ENCODE data around the gene FOXC2.
A peak's percentile ranks its signal among the peaks of the same experiment; 100 is the strongest.
"Not testable (repeated sequence)": the region's sequence is repeated elsewhere in the genome, so short reads cannot be mapped to it uniquely, and the experiment has no call there.

The FOXC2 gene

DNA sequence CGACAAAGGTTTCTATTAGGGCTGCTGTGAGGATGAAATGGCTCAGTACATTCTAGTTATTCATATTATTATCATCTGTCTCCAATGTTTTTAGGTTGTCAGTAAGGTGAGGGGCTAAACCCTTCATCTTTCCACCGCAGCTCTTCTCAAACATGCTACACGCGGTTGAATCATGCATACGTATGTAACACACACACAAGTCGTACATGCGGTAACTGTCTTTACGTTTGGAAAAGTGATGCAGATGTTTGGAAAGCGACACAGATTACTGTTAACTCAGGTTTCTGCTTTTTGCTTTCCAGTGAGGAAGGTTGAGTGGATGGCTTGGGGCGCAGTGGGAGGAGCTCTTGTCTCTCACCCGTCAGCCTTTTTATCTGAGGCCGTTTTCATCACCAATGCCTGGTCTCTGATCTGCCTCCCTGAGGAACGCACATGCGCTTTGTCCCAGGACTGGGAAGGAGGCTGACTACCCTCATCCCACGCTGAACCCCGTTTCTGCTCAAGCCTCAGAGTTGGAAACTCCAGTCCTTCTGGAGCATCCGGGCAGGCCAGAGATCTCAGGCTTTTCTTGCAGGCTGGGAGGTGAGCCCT lies 8.6 kb downstream of the FOXC2 start:
- no peak for DNase-seq

DNA sequence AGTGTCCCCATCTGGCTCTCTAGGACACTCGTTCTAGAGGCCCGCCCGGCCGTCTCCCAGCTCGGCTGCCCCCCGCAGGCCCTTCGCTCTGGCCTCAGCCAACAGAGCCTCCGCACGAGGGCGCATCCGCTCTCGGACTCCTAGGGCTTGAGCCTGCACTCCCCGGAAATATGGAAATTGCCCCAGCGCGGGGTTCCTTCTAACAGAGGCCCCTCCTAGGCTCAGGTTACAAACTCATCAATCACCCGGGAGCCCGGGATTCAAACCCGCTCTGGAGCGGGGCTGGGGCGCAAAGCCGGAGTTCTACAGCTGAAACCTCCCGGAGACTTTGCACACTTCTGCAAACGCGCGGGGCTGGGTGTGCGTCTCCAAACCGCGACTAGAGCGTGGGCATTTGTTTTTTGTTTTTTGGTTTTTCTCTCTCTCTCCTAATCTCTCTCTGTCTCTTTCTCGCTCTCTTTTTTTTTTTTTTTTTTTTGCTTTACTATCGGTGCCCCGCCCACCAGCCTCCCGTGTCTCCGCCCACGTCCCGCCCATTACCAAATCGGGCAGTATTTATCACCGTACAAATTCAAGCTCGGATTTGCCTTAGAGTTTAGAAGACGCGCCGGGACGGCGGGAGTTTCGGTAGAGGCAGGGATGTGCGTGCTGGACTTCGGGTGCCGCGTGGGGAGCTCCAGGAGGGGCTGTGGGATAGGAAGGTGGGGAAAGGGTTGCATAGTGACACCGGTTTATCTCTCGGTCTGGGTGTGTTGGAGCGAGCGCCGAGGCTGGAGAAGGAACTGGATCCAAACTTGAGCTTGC lies 9.3 kb downstream of the FOXC2 start:
- DNase-seq: no peak

DNA sequence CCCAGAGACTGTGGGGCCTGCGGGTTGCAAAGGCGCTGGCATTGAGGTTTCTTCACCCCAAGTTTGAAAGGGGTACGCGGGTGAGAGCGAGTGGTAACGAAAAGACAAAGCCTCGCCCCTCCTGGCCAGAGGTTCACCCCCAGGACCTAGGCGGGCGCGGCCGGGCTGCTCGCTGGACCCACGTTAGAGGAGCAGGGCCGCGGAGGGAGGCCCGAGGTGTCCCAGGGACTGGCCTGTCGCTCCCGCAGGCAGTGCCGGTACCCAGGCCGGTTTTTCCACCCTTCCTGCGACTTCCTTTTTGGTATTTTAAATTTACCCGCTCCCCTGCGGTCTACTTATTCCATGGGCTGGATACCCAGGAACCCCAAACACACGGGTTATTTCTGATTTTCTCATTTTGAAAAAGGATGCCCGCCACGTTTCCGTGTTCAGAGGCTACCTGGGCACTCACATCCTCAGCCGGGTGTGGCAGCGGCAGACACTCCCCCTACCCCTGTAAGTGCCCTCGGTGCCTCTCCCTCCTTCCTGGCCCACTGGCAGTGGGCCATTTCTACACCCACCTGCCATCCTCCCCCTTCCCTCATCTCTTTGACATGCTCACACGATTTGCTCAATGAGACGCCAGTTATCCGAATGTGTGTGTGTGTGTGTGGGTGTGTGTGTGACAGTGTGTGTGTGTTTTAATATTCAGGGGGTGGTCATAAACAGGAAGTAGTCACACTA lies 10.1 kb downstream of the FOXC2 start:
- DNase-seq: no peak

DNA sequence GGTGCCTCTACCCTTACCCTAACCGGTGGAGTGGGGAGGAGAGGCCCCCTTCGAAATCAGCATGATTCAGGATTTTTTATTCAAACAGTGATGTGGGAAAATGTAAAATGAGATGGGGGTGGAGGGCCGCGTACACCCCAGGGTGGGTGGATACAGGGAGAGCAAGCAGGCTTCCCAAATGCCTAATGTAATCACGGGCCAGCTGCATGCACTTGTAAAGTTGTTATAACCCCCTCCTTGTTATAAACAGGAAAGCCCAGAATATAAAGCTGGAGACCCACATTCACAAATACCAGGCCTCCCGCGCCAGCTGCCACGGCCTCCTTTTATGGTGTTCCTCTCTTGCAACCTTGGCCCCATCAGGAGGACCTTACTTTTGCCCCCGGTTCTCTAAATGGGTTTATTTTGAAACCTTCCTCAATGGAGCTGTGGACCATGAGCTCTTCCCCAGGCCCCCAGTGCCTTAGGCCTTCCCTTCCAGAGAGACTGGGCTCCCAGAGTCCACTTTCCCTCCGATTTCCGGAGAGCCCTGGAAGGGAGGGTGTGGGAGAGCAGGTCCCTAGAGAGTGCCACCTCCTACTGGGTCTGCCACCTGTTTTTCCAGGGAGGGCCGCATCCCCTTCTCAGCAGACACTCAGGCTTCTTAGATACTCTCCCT lies 10.8 kb downstream of the FOXC2 start:
- DNase-seq: no peak

DNA sequence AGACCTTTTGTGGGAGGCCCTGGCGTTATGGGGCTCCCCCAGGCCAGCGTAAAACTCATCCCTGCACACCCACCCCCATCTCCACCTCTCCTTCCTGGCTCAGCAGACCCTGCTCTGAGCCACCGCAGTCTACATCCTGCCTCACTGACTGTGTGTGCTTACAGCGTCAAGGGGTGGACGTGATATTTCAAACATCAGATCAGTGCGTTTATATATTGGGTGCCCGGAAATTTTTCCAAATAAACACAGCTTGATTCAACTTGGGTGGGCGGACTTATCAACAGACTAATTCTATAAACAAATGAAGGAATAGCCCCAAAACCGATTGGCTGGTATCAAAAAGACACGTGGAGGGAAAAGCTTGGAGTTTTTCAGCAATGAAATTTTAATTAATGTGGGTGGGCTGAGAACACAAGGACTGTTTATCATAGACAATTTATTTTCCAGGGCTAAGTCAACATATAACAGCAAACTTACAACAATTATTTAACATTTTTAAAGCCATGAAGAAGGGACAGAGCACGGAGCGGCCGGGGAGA lies 11.5 kb downstream of the FOXC2 start, which contains the start of gene FOXL1:
Gene FOXL1 (plus strand): TSS at position 489 of the 539 bp plus-strand sequence. CDS start 175 bp downstream, outside the sequence.
- DNase-seq: no peak

DNA sequence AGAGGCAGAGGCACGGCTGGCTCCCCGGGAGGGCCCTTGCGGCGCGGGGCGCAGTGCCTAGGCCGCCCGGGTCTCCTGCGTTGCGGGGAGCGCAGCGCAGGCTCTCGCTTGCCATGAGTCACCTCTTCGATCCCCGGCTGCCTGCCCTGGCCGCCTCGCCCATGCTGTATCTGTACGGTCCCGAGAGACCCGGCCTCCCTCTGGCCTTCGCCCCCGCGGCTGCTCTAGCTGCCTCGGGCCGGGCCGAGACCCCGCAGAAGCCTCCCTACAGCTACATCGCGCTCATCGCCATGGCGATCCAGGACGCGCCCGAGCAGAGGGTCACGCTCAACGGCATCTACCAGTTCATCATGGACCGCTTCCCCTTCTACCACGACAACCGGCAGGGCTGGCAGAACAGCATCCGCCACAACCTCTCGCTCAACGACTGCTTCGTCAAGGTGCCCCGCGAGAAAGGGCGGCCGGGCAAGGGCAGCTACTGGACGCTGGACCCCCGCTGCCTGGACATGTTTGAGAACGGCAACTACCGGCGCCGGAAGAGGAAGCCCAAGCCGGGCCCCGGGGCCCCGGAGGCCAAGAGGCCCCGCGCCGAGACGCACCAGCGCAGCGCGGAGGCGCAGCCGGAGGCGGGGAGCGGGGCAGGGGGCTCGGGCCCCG lies 12.1 kb downstream of the FOXC2 start:
- no peak for DNase-seq

DNA sequence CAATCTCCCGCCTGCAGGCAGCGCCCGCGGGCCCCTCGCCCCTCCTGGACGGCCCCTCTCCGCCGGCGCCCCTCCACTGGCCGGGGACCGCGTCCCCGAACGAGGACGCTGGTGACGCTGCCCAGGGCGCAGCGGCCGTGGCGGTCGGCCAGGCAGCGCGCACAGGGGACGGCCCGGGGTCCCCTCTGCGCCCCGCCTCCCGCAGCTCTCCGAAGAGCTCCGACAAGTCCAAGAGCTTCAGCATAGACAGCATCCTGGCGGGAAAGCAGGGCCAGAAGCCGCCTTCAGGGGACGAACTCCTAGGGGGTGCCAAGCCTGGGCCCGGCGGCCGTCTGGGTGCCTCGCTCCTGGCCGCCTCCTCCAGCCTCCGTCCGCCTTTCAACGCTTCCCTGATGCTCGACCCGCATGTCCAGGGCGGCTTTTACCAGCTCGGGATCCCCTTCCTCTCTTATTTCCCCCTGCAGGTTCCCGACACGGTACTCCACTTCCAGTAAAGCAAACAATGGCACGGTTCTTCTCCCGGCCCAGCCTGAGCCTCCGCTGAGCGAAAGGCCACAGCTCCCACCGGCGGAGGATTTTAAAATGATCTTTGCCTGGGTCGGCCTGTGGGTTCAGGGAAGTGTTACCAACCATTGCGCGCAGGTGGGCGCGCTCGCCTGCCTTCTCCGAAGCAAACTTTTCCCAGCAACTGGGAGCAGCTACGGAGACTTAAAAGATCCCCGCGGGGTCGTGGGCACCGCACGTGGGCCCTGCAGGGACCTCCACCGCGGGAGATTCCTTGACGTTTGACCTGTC lies 12.8 kb downstream of the FOXC2 start:
- DNase-seq: no peak

DNA sequence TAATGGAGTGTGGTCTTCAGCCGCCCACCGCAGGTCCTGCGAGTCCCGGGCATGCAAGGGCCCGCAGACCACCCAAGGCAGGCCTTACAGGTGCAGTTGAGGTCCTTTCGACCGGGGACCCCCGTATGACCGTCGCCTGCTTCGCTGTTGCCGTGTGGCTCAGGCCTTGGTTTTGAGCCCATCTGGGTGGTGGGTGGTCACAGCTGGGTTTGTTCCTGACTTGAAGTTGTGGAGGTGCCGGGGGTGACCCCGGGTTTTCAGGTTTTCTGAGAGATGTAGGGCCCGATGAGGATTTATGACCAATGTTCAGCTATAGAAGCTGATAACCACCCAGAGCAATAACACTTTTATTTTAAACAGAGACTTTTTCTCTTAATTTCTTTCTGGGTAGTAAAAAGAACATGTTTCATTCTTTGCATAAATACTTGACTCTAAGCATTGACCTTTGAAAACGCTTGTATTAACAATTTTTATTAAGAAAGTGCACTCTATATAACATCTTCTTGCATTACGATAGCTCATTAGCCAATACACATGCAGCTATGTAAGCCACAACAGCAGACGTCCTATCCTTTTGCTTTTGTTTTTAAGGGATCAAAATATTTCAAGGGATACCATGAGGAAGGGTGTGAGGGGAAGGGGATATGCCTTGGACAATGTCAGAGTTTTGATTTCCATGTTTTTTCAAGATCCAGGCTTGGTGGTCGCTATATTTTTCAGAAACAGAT lies 13.6 kb downstream of the FOXC2 start:
- no peak for DNase-seq

DNA sequence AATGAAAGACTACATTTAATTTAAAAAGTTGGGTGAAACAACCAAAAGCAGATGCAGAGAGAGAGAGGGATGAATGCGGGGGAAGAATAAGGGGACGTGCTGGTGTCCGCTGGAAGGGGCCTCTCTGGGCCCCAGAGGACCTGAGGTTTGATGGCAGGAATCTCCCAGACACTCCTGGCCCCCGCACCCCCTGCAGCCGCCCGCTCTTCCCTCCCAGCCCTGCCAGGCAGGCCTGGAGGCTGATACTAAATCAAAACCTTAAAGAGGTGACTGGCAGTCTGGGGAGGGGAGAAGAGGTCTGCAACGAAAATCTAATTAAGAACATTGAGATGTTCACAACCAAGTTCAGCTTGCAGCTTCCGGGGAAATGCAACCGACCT lies 14.2 kb downstream of the FOXC2 start:
- no peak for DNase-seq

DNA sequence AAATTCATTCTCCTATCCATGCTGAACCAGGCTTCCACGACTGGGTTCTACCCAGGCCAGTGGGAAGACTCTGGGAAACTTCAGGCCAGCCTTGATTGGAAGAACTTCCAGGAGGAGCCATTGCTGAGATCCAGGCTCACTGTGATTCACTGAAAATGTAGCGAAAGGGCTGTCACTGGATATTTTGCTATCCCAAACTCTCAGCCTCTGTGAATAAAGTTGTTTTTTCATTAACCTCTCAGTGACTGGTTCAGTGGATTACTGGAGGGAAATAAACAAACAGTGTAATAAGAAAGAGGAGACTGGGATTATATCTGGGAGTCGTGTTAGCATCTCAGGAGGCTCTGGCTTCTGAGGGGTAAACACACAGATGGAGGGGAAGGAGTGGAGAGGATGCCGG lies 14.8 kb downstream of the FOXC2 start:
- no peak for DNase-seq

DNA sequence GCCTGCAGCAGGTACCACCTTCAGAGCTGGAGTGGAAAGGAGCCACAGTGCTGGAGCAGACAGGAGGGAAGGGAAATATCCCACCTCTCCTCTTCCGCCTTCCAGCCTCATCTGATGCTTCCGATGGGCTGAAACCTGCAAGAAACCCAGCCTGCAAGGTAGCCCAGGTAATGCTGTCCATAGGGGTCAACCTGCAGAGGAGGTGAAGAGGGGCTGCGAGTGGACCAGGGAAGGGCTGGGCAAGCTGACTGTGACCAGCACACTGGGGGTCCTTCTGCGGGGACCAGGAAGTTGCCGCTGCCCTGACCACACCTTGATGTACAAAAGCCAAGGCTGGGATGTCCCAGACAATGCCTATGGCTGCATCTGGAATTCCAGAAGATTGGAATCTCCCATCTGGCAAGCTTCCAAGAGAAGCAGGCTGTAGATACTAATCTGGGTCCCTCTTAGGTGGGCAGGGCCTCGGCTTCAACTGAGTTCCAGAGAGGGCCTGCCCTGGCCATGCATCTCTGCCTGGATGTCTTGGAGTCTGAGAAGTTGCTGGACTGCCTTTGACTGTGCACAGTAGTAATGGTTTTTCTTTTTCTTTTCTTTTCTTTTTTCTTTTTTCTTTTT lies 17.5 kb downstream of the FOXC2 start:
- DNase-seq: no peak

DNA sequence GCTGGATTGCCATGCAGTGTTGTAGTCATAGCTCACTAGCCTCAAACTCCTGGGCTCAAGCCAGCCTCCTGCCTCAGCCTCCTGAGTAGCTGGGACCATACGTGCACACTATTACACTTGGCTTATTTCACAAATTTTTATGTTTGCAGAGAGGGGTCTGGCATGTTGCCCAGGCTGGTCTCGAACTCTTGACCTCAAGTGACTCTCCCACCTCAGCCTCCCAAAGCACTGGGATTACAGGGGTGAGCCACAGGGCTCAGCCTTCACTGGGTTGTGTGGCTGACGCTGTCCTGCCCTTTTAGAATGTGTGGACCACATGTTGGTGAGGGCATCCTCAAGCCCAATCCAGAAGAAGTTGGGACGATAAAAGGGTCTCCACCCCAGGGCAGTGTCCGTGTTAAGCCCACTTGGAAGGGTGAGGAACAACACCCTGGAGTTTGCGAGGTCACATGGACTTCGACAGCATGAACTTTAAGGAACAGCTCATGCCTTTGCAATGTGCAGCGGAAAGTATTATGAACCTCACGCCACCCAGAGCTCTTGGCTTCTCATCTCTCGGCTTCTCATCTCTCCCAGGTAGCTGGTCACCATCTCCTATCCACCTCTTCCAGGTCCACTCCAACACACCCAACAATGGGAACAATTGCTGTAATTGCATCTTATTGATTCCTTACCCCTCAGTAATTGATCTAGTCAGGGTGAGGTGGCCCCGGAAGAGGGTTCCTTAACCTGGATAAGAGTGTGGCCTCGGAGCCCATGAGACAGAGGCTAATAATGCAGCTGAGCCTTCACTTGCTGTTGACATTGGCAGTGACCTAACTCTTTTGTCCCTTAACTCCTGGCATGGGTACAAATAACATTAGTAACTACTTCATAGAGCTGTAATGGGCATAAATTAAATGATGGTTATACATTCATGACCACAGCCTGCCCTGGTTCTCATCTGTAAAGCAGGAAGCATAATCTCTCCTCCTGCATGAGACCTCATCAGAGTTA lies 18.4 kb downstream of the FOXC2 start:
- DNase-seq: peak; percentile 30

DNA sequence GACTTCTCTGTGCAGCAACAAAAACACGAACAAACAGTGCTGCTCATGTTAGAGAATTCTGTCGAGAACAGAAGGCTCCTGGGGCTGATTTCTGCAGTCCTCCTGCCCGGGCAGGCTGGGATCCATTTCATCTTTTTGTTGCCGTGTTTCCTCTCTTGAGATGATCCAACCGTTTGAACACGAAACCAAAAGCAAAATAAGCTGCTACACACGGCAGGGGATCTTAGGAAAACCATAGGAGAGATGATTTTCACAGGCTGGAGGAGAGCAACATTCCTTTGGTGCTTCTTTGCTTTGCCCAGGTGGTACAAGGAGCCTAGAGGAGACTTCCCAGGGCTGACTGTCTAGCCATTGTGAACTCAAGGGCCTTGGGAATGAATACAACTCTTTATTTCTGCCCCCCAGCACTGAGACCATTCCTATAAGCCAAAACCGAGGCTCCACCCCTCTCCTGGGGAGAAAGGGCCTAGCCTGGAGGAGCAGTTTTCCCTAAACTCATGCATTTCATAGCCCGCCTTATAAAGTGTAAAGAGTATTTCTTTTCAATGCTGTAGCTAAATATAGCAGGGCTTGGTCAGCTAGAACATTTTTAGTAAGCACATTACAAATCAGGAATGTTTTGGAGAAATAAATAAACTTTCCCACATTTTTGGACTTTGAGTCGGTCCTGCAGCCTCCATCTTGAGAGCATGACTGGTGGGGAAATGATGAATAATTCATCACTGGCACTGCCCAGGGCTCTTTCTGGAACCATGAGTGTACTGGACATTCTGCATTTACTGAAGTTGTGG lies 19.4 kb downstream of the FOXC2 start:
- no peak for DNase-seq

DNA sequence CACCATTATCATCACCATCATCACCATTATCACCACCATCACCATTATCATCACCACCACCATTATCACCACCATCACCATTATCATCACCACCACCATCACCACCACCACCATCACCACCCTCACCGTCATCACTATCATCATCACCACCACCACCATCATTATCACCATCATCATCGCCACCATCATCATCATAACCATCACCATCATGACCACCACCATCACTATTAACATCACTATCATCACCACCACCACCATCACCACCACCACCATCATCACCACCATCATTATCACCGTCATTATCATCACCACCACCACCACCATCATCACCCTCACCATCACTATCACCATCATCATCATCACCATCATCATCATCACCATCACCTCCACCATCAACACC lies 20.9 kb downstream of the FOXC2 start:
- no peak for DNase-seq

DNA sequence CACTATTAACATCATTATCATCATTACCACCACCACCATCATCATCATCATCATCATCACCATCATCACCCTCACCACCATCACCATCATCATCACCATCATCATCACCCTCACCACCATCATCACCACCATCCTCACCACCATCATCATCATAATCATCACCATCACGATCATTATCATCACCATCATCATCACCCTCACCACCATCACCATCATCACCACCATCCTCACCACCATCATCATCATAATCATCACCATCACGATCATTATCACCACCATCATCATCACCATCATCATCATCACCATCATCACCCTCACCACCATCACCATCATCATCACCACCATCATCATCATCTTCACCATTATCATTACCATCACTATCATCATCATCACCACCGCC lies 21.3 kb downstream of the FOXC2 start:
- DNase-seq: not testable (repeated sequence)

DNA sequence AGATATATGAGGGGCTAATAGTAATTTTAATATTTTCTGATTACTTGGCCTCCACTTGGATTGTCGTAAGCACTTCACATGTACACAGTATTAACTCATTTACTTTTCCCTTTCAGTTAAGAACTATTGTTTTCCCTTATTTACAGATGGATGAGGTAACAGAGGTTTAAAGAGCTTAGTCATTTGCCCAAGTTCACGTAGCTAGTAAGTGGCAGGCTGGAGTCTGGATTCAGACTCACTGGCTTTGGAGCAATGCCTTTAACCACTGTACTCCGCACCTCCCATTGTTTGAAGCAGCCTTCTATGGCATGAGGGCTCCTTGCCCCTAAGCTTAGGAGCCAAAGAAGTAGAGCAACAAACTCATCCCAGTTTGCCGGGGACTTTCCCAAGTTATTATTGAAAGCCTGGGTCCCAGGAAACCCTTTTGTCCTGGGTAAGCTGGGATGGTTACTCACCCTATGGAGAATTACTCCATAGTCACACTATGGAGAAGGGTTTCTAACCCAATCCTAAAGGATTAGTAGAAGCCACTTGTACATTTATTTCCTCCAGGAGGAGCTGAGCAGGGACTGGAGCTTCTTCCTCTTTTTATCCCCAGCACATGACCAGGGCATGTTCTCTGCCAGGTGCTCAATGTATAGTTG lies 24.0 kb downstream of the FOXC2 start:
- no peak for DNase-seq

DNA sequence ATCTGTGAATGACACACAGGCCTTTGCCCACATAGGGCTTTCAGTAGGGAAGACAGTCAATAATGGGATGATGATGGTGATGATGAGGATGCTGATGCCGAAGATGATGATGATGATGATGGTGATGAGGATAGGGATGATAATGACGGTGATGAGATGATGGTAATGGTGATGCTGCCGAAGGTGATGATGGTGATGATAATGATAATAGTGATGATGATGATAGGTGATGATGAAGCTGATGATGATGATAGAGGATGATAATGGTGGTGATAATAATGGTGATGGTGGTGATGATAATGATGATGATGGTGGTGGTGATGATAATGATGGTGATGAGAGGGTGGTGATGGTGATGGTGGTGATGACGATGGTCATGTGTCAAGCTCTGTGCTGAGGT lies 24.6 kb downstream of the FOXC2 start:
- no peak for DNase-seq
